Hematopoietic multipotent progenitor cell treated with erythropoietin and hydrocortisone succinate and interleukin-3 and kit ligand, for 6 days (in vitro differentiated cells): ENCODE measurements around the gene EVI5.
A peak's percentile ranks its signal among the peaks of the same experiment; 100 is the strongest.

ENCODE experiments used
- DNase-seq: peaks from one replicate; pipeline ENCODE4 v3.0.0-alpha.2; 2015

EVI5 gene

GRCh38 chr1:92481599-92481925 is 303.3 kb downstream of the EVI5 start:
- no peak for DNase-seq

GRCh38 chr1:92480813-92481598 is 303.9 kb downstream of the EVI5 start:
- no peak for DNase-seq

- DNase-seq = no peak
Observed at GRCh38 chr1:92480200-92480812, 304.6 kb downstream of the EVI5 start.

GRCh38 chr1:92479587-92479986 is 305.3 kb downstream of the EVI5 start:
- no peak for DNase-seq

GRCh38 chr1:92478393-92478792 is 306.5 kb downstream of the EVI5 start:
- DNase-seq = no peak

- peak; percentile 28 for DNase-seq
Observed at GRCh38 chr1:92476071-92476631, 308.8 kb downstream of the EVI5 start.

- no peak for DNase-seq
Observed at GRCh38 chr1:92475029-92475428, 309.9 kb downstream of the EVI5 start.

- no peak for DNase-seq
Observed at GRCh38 chr1:92473781-92474495, 311.0 kb downstream of the EVI5 start.

- DNase-seq = no peak
Observed at GRCh38 chr1:92470216-92470615, 314.7 kb downstream of the EVI5 start.

- DNase-seq = peak; percentile 32
Observed at GRCh38 chr1:92466683-92467352, 318.1 kb downstream of the EVI5 start.

- no peak for DNase-seq
Observed at GRCh38 chr1:92465256-92465647, 319.7 kb downstream of the EVI5 start.

- DNase-seq = no peak
Observed at GRCh38 chr1:92464588-92465255, 320.2 kb downstream of the EVI5 start.

- peak; percentile 76 for DNase-seq
Observed at GRCh38 chr1:92461364-92462097, 323.4 kb downstream of the EVI5 start.

GRCh38 chr1:92459871-92460320 is 325.0 kb downstream of the EVI5 start:
- DNase-seq = peak; percentile 79
